HG02885 (cell line): ENCODE measurements around the gene CXCR1.
"Not testable (repeated sequence)": the region's sequence is repeated elsewhere in the genome, so short reads cannot be mapped to it uniquely, and the experiment has no call there.

Source experiments
- ATAC-seq: cut with Tn5 transposase; IDR thresholded peaks from one replicate; pipeline ENCODE4 v1.9.1; 2021; ENCODE audit warnings: mild to moderate bottlenecking; ENCODE audit not compliant: unreplicated experiment, poor library complexity

Gene CXCR1

GRCh38 chr2:218166791-218167190 lies at the start of gene CXCR1:
TSS of gene CXCR1 (minus strand) at chr2:218166962. CDS start at chr2:218165211, 1,751 bp downstream.
- no peak for ATAC-seq

GRCh38 chr2:218216336-218216673 lies 49.5 kb upstream of the CXCR1 start:
- ATAC-seq = no peak

DNA sequence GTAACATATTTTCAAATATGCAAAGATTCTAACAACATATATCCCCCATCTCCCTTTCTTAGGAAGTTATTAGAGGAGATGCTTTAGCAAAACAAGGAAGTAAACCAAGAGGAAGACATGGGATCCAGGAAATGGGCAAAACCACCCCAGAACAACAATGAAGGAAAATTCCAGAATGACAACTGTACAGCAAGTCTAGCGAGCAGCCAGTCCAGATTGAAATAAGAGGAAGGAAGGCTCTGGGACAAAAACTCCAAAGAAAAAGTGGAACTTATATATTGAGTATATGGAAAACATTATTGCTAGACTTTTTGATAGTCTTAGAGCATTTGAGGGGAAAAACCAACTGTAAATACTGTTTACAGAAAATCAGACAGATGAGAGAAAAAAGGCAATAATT lies 47.4 kb upstream of the CXCR1 start:
- no peak for ATAC-seq

DNA sequence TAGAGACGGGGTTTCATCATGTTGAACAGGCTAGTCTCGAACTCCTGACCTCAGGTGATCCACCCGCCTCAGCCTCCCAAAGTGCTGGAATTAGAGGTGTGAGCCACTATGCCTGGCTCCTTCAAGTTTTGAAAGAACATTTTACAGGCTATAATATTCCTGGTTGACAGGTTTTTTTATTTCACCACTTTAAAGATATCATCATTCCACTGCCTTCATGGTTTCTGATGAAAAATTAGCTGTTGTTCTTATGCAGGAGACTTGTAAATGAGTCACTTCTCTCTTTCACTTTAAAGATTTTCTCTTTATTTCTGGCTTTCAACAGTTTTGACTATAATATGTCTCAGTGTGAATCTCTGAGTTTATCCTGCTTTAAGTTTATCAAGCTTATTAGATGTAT lies 42.3 kb upstream of the CXCR1 start:
- no peak for ATAC-seq

- ATAC-seq = no peak
Observed at GRCh38 chr2:218202266-218202665, 35.5 kb upstream of the CXCR1 start.

DNA sequence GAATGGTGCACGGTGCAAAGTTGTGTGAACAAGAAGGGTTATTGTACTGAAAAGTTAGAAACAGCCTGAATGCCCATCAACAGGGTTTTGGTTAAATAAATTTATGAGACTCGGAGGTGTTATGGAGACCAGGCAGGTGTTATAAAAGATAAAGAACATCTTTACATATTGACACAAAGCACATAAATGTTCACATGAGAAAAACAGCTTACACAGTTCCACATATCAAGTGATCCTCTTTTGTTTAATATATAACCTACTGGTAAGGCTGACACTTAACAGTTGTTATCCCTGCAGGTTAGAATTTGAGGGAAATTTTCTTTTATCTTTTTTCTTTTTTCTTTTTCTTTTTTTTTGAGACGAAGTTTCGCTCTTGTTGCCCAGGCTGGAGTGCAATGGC lies 30.2 kb upstream of the CXCR1 start:
- no peak for ATAC-seq

GRCh38 chr2:218194880-218195279 lies 28.1 kb upstream of the CXCR1 start:
- no peak for ATAC-seq

DNA sequence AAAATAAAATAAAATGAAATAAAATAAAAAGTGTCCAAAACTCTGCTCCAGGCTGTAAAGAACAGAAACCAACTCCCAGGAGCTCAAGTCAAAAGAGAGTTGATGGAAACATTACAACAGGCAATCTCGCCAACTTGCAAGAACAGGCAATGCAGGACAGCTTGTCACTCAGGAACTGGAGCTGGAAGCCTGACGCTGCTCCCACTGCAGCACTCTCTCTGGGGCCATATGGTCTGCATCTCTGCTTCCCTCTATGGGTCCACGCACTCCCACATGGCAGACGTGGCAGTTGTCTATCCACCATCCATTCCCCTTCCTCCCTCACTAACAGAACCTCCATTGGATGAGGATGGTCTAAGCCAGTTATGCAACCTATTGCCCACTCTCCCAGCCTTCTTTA lies 26.9 kb upstream of the CXCR1 start:
- ATAC-seq = no peak

GRCh38 chr2:218192902-218193430 lies 26.2 kb upstream of the CXCR1 start:
- no peak for ATAC-seq

GRCh38 chr2:218188528-218188927 lies 21.8 kb upstream of the CXCR1 start:
- ATAC-seq = no peak

DNA sequence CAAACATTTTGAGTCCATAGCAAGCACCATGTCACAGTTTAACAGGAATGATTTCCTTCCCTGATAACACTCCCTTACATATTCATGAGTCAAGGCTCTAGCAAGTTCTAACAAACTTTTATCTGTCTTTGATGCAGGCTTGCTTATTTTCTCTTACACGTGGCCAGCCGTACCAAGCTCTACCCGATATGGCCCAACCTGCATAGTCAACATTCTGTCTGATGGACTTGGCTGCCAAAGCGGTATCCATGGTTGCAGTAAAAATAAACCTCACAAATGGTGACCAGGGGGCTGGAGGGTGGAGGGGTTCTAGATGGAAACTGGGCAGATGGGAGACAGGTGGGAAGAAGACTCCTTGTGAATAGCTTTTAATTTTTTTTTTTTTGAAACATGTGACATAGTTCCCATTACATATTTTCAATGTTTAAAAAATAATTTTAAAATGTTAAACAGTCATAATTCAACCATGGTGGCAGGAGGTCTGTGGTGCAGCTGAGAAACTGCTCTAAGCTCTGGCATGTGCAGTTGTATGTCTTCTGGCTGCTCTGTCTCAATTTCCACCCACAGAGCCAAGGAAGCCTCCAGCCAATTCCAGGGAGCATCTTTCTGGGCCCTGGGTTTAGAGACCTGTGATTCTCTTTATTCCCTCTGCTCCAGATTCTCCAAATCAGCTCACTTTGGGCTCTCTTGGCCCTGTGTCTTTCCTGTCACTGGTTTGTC lies 20.7 kb upstream of the CXCR1 start:
- ATAC-seq = no peak

- ATAC-seq = no peak
Observed at GRCh38 chr2:218186876-218187275, 20.1 kb upstream of the CXCR1 start.

DNA sequence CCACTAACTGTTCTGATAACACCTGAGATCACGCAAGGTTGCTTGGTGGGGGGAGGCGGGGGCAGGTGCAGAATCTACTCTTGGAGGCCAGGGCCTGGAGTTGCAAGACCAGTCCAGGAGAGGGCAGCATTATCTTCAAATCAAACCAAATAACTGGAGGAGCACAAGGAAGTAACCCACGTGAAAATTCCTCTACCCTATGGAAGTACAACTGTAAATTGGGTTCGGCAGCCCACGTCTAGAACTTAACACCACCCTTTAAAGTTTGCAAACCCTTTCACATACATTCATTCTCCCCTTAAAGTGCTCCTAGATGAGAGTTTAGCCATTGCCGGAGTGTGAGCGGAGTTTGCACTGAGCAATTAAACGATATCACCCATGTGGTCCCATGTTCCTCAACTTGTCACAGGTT lies 19.6 kb upstream of the CXCR1 start:
- ATAC-seq = no peak

GRCh38 chr2:218184331-218184730 lies 17.6 kb upstream of the CXCR1 start:
- ATAC-seq = no peak

DNA sequence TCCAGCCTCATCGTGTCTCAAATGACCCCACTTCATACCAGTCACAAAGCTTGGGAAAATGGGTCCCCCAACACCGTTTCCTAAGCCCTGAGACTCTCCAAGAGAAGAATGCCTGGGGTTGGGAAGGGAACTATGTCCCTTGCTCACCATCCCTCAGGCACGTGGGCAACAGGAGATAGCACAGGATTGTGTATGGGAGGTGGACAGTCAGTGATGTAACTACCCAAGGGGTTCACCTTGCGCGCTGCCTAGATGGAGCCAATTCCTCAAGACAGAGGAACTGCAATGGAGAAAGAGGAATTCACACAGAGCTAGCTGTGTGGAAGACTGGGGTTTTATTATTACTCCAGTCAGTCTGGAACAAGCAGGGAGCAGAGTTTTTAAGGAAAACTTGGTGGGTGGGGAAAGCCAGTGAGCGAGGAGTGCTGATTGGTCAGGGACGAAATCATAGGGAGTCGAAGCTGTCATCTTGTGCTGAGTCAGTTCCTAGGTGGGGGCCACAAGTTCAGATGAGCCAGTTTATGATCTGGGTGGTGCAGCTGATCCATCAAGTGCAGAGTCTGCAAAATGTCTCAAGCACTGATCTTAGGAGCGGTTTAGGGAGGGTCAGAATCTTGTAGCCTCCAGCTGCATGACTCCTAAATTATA lies 13.8 kb upstream of the CXCR1 start:
- no peak for ATAC-seq

DNA sequence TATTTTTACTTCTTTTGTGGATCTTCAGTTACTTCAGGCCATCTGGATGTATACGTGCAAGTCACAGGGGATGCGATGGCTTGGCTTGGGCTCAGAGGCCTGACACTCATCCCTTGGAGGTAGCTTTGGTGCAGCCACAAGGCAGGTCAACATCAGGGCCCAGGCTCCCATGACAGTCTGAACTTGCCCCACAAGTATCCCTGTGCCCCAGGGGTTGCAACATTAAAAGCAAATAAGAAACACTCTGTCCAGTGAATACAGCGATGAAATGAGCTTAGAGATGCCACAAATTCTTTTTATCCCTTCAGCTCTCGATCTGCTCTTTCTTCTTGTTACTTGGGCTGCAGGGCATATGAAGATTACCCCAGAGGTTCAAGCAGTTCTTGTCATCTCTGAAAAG lies 13.0 kb upstream of the CXCR1 start:
- no peak for ATAC-seq

DNA sequence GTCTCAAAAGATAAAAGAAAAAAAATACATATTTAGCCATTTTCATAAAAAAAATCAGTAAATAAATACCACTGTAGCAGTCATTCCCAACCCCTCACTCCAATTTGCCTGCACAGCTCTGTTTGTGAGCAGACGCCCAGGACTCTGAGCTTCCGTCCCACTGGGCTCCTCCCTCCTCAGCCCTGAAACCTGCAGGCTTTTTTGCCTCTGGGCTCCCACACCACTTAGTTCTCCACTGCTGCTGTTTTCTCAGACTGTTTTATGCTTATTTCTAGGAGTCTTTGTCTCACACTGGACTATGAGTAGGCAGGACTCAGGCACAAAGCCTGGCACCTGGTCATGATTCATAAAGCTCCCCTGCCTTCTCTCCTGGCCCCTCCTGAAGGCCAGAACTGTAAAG lies 6.1 kb upstream of the CXCR1 start:
- no peak for ATAC-seq

DNA sequence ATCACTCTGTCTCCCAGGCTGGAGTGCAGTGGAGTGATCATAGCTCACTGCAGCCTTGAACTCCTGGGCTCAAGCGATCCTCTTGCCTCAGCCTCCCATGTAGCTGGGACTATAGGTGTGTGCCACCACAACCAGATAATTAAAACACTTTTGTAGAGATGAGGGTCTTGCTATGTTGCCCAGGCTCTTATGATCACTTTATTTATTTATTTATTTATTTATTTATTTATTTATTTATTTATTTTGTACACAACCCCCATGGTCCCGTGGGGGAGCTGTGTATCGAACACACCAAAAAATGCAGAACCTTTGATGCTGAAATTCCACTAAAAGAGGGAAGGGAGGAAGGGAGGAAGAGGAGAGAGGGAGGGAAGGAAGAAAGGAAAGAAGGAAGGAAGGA lies 5.0 kb upstream of the CXCR1 start:
- ATAC-seq = not testable (repeated sequence)

- ATAC-seq = no peak
Observed at GRCh38 chr2:218169757-218170546, 3.2 kb upstream of the CXCR1 start.

DNA sequence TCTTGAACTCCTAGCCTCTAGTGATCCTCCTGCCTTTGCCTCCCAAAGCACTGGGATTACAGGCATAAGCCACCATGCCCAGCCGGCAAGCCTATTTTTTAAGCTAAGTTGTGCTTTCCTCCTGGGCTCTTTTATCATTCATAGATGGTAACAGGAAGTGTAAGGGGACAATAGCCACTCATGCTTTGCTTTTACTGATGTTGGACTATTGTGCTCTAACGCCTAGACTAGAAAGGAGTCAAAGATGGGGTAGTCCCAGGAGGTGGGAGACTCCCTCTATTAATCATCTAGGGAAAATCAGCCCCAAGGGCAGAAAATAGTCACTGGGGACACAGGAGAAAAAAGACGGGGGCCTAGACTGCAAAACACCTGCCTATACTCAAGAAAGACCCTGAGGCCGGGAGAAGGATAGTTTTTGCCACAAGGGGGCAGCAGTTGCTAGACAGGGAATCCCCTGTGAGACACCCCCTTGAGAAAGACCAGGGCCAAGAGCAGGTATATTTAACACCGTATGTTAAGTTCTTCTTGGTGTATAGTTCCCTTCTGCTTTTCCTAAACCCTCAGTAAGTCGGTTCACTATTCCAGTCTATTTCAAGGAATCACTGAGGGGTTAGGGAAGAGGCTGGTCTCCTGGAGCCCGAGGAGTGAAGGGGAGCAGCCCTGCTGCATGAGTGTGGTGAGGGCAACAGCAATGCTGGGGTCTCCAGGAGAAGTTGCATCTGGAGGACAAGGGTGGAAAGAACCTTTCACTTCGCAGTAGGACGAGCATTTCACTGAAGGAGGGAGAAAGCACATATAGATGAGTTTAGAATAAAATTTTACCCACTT lies 2.1 kb upstream of the CXCR1 start:
- no peak for ATAC-seq
